HepG2 (cell line): Measurements from ENCODE around the gene FLAD1. TPM values are rescaled to one million over a fixed set of nuclear protein-coding genes. Genes with fewer than 3 reads are reported as not detected.
A peak's percentile ranks its signal among the peaks of the same experiment; 100 is the strongest.

Experiments used
- BCL3 ChIP-seq: sonication (generic); formaldehyde crosslinking; IDR thresholded peaks from 2 replicates; pipeline ENCODE4 v1.5.1; 2020; ENCODE audit warnings: mild to moderate bottlenecking, missing genetic modification reagents, moderate library complexity
- FOXJ3 ChIP-seq: sonication (generic); formaldehyde crosslinking; IDR thresholded peaks from 2 replicates; pipeline ENCODE4 v1.4.0; 2020; ENCODE audit warnings: missing genetic modification reagents, mild to moderate bottlenecking, borderline replicate concordance
- HNF4A ChIP-seq: sonication (generic); formaldehyde crosslinking; IDR thresholded peaks from 2 replicates; pipeline ENCODE4 v1.4.0; 2020; ENCODE audit warnings: missing genetic modification reagents
- HNRNPK ChIP-seq: fragments of 200-400 bp; formaldehyde crosslinking; IDR thresholded peaks from 2 replicates; pipeline ENCODE4 v1.6.1; 2018; ENCODE audit warnings: low read length, low read depth, moderate library complexity, mild to moderate bottlenecking; ENCODE audit not compliant: poor library complexity, severe bottlenecking
- NFKBIZ ChIP-seq: IDR thresholded peaks from 2 replicates; pipeline ENCODE4 v1.6.1; 2018; ENCODE audit warnings: missing genetic modification reagents, missing compliant biosample characterization
- NFRKB ChIP-seq: fragments of 450-650 bp; IDR thresholded peaks from 2 replicates; pipeline ENCODE4 v1.6.1; 2017
- PRDM4 ChIP-seq: sonication (generic); formaldehyde crosslinking; IDR thresholded peaks from 2 replicates; pipeline ENCODE4 v1.9.0; 2021; ENCODE audit warnings: missing genetic modification reagents, borderline replicate concordance
- PREB ChIP-seq: sonication (generic); formaldehyde crosslinking; IDR thresholded peaks from 2 replicates; pipeline ENCODE4 v1.4.0; 2020; ENCODE audit warnings: missing genetic modification reagents
- SAFB2 ChIP-seq: sonication (generic); formaldehyde crosslinking; IDR thresholded peaks from 2 replicates; pipeline ENCODE4 v1.5.1; 2020; ENCODE audit warnings: missing genetic modification reagents, low read depth, mild to moderate bottlenecking, borderline replicate concordance
- TBX2 ChIP-seq: sonication (generic); formaldehyde crosslinking; IDR thresholded peaks from 2 replicates; pipeline ENCODE4 v1.5.0; 2020; ENCODE audit warnings: missing genetic modification reagents, mild to moderate bottlenecking, borderline replicate concordance
- ZNF326 ChIP-seq: sonication (generic); formaldehyde crosslinking; IDR thresholded peaks from 2 replicates; pipeline ENCODE4 v1.4.0; 2020; ENCODE audit warnings: missing genetic modification reagents, borderline replicate concordance
- ZNF431 ChIP-seq: sonication (generic); formaldehyde crosslinking; IDR thresholded peaks from 2 replicates; pipeline ENCODE4 v1.9.0; 2022; ENCODE audit warnings: missing genetic modification reagents, low read depth, mild to moderate bottlenecking, borderline replicate concordance
- ZNF569 ChIP-seq: sonication (generic); formaldehyde crosslinking; IDR thresholded peaks from 2 replicates; pipeline ENCODE4 v1.5.0; 2020; ENCODE audit warnings: mild to moderate bottlenecking, missing genetic modification reagents, moderate library complexity, borderline replicate concordance
- ZNF598 ChIP-seq: sonication (generic); formaldehyde crosslinking; IDR thresholded peaks from 2 replicates; pipeline ENCODE4 v1.5.1; 2020; ENCODE audit warnings: mild to moderate bottlenecking, missing genetic modification reagents, borderline replicate concordance
- ZNF609 ChIP-seq: sonication (generic); formaldehyde crosslinking; IDR thresholded peaks from 2 replicates; pipeline ENCODE4 v1.4.0; 2020; ENCODE audit warnings: mild to moderate bottlenecking, missing genetic modification reagents, borderline replicate concordance
- ZNF615 ChIP-seq: sonication (generic); formaldehyde crosslinking; IDR thresholded peaks from 2 replicates; pipeline ENCODE4 v1.5.0; 2020; ENCODE audit warnings: mild to moderate bottlenecking, missing genetic modification reagents, borderline replicate concordance
- ZNF891 ChIP-seq: sonication (generic); formaldehyde crosslinking; IDR thresholded peaks from 2 replicates; pipeline ENCODE4 v1.5.0; 2020; ENCODE audit warnings: mild to moderate bottlenecking, missing genetic modification reagents
- polyA plus RNA-seq, 8 experiments: library from polyadenylated mRNA; depleted of rRNA in 3 of 8; stranded (reverse) in 7 of 8; unstranded in 1 of 8; fragments of >200 nt; fragmentation: Illumina TruSeq in 4 of 8; extraction: Trizol in 4 of 8; gene quantifications; 2 replicates each; pipeline versions ENCODE4 v1.2.1 to v1.2.3, GENCODE V29; 2011 to 2016; ENCODE audit warnings: low read depth in 4 of 8, missing spikeins in 1 of 8, mixed read lengths in 1 of 8; ENCODE audit not compliant: insufficient read depth in 1 of 8
- total RNA-seq, 5 experiments: library from RNA; depleted of rRNA; stranded (reverse); fragments of >200 nt; fragmentation: Illumina TruSeq; extraction: Trizol; gene quantifications; 2 replicates each; pipeline ENCODE4 v1.2.3, GENCODE V29; 2016; ENCODE audit warnings: low read depth in 1 of 5

FLAD1 gene
- total and polyA plus RNA-seq, 2 of the 13 experiments (the other 11 are each of a cell fraction or from before 2014, with no cell fraction given): 25.9 to 32.8 TPM

- TF ChIP-seq PRDM4 (CRISPR knock-in tag) (no peak), HNF4A (CRISPR knock-in tag) (peak; percentile 54), BCL3 (CRISPR knock-in tag) (peak; percentile 65; the same call in 1 of the 2 replicates), ZNF431 (no peak), HNRNPK (peak; percentile 95), ZNF569 (CRISPR knock-in tag) (no peak), NFRKB (no peak), PREB (CRISPR knock-in tag) (no peak), FOXJ3 (CRISPR knock-in tag) (peak; percentile 50; the same call in 1 of the 2 replicates), ZNF615 (CRISPR knock-in tag) (no peak), ZNF891 (CRISPR knock-in tag) (peak; percentile 27; the same call in 1 of the 2 replicates), ZNF609 (CRISPR knock-in tag) (peak; percentile 82; the same call in 1 of the 2 replicates), TBX2 (CRISPR knock-in tag) (peak; percentile 91), ZNF598 (CRISPR knock-in tag) (no peak; the same call in 1 of the 2 replicates), SAFB2 (CRISPR knock-in tag) (no peak; the same call in 1 of the 2 replicates), NFKBIZ (CRISPR knock-in tag) (peak; percentile 32), ZNF326 (no peak)
Measured at GRCh38 chr1:155000726-155001424, 17.7 kb downstream of the FLAD1 start (continued).
